OCI-LY1 (cell line): ENCODE results near the gene WIPF3.

Source experiments
- CTCF ChIP-seq: fragments of 200-600 bp; sonication (generic), shearing (Covaris generic); IDR thresholded peaks from 2 replicates; pipeline ENCODE4 v1.5.1; 2017; ENCODE audit warnings: mild to moderate bottlenecking, antibody characterized with exemption, low read length, moderate library complexity, mixed read lengths
- EZH2 ChIP-seq: fragments of 200-600 bp; sonication (generic), shearing (Covaris generic); IDR thresholded peaks from 2 replicates; pipeline ENCODE4 v1.8.0; 2017; ENCODE audit warnings: borderline replicate concordance, mixed run types, mild to moderate bottlenecking, antibody characterized with exemption, low read length, moderate library complexity, mixed read lengths

DNA sequence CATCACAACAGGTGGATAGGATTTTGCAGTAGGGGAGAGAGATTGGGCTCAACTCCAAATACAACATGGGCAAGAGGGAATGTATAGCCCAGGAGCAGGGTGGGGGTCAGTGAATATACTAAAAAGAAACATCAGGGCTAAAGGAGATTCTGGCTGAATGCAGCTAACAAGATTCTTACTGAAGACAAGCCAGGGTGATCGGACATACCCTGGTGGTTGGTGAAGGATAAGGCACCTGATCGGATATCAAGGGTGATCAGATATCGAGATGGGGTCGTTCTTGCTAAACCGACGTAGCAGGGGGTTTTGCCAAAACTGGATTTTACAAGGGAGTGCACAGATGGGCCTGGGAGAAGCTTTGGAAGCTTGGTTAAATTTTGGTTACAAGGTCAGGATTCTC lies 34.4 kb downstream of the WIPF3 start:
- no peak for TF ChIP-seq CTCF
- no peak for TF ChIP-seq EZH2
